Measurements from ENCODE around the gene RPS28.
"Not testable (repeated sequence)": the region's sequence is repeated elsewhere in the genome, so short reads cannot be mapped to it uniquely, and the experiment has no call there.

The RPS28 gene

DNA sequence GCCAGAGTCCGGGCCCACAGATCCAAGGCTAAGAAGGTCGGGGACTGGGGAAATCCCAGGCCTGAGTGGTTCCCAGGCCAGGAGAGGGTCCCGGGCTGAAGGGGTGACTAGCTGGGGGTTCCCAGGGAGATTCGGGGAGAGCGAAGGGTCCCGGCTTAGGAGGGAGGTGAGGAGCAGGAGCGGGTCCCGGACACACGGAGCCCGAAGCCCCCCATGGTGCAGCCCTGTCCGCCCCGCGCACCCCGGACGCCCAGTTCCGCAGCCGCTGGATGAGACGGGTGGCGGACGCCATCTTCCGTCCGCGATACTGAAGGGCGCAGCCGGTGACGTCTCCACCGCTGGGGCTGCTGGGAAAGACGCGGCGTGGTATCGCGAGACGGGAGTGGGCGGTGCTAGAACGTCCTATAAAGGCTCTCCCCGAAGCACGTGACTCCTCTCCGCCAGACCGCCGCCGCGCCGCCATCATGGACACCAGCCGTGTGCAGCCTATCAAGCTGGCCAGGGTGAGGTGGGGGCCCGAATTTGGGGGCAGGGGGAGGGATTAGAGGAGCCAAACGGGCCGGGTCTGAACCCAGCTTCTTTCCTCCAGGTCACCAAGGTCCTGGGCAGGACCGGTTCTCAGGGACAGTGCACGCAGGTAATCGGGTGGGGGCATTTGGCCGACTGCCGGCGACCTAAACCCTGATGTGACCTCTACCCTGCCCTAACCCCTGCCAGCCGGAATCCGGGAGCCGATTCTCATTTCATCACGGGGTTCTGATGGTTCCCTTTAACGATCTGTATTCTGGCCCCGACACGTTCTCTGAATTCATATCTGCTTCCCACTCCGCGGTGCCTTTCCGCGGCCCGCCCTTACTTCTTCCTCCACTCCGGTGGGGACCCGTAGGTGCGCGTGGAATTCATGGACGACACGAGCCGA lies at the start of gene RPS28, which contains the start of gene NDUFA7:
RPS28 (plus strand) TSS at position 430 of the 919 bp plus-strand sequence; CDS start at position 465, 35 bp downstream.
NDUFA7 (minus strand) TSS at position 309 of the 919 bp plus-strand sequence; CDS start at position 292, 17 bp downstream.
- peak; percentile 94 to 97 for DNase-seq (ENCODE audit: low read depth in 2 of 2)

- not testable (repeated sequence) for DNase-seq (ENCODE audit: low read depth in 2 of 2)
Observed at GRCh38 chr19:8276508-8276907, 44.8 kb upstream of the RPS28 start.

DNA sequence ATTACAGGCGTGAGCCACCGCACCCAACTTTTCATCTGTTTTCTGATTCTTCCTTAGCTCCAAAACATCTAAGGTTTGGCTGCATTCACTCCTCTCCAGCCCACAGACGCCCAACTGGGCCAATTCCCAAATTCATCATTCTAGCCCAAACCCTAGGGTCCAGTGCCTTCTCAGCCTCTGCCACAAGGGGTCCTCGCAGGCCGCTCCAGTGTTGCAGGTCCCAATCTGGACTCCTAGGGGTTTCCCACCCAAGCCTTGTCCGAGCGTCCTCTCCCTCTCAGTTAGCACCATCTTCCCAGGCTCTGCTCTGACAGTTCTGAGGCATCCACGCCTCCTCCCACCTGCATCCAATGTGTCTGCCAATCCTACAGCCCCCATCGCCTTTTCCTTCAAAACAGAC lies 30.0 kb upstream of the RPS28 start:
- not testable (repeated sequence) for DNase-seq (ENCODE audit: low read depth in 2 of 2)

- DNase-seq (ENCODE audit: low read depth in 2 of 2) = no peak
Observed at GRCh38 chr19:8302357-8302691, 19.0 kb upstream of the RPS28 start.

DNA sequence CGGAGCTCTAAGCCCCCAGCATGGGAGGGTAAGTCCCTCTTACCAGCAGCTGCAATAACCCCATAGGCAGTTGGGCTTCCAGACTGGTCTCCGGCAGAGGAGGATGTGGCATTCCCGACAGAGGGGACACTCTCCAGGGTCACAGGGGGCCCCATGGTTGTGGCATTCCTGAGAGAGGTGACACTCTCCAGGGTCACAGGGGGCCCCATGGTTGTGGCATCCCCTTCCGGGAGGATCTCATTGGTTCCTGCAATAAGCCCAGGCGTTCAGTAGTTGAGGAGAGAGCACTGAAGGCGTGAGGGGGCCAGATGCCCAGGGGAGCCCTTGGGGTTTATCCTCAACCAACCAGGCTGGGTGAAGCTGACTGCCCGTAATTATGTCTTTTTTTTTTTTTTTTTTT lies 18.6 kb upstream of the RPS28 start:
- no peak for DNase-seq (ENCODE audit: low read depth in 2 of 2)

GRCh38 chr19:8304841-8305621 lies 16.3 kb upstream of the RPS28 start:
- no peak for DNase-seq (ENCODE audit: low read depth in 2 of 2)

GRCh38 chr19:8305798-8306197 lies 15.5 kb upstream of the RPS28 start:
- DNase-seq (ENCODE audit: low read depth in 2 of 2) = no peak

DNA sequence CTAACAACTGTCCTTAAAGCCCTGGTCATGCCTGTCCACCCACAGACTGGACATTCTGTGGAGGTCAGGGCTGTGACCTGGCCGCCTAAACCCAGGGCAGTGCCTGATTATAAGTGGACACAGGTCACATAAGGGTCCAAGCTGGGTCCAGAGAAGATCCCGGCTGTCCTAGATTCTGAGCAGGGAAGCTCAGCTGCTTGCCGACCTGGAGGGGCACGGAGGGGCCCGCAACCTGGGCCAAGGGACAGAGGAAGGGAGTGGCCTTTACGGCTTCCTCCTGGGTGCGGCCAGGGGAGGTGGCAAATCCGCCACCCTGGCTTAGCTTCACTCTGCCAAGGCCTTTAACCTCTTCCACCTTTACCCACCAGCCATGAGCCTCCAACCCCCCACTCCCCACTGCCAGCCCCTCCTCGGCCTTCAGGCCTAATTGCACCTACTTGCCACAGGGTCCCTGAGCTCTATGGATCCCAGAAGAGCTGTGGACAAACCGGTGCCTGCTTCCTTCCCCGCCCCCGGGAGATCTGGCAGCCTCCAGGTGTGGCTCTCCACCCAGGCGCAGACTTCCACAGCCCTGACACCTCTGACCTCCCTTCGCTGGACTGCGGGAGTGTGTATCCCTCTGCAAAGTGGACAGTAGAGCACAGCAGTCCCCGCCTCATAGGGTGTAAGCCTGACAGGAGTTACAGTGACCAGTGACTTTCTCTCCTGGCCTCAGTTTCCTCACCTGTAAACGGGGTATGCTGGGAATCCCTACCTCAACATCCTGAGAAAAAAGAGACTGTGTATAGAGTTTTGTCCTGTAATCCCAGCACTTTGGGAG lies 14.9 kb upstream of the RPS28 start:
- no peak for DNase-seq (ENCODE audit: low read depth in 2 of 2)

DNA sequence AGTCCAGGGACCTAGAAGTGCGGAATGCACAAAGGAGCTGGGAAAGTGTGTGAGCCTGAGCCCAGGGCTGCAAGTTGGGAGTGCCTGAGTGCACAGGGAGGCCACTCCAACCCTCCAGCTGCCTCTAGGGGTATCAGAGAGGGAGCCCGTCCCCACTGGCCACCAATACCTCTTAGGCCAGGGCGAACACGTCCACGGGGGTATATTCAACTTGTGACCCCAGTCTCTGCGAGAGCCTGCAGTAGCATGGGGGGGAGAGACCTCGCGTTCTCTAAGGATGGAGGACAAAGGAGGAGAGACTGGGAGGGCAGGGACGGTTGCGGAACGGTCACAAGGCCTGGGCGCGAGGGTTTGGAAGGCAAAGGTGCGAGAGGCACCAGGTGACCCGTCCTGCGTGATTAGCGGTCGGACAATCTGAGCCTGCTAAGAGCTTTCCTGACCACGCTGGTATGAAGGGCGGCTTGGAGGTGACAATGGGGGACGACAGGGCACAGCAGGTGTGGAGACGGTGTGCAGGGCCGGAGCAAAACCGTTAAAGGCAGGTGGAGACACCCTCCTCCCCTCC lies 13.8 kb upstream of the RPS28 start:
- no peak for DNase-seq (ENCODE audit: low read depth in 2 of 2)

DNA sequence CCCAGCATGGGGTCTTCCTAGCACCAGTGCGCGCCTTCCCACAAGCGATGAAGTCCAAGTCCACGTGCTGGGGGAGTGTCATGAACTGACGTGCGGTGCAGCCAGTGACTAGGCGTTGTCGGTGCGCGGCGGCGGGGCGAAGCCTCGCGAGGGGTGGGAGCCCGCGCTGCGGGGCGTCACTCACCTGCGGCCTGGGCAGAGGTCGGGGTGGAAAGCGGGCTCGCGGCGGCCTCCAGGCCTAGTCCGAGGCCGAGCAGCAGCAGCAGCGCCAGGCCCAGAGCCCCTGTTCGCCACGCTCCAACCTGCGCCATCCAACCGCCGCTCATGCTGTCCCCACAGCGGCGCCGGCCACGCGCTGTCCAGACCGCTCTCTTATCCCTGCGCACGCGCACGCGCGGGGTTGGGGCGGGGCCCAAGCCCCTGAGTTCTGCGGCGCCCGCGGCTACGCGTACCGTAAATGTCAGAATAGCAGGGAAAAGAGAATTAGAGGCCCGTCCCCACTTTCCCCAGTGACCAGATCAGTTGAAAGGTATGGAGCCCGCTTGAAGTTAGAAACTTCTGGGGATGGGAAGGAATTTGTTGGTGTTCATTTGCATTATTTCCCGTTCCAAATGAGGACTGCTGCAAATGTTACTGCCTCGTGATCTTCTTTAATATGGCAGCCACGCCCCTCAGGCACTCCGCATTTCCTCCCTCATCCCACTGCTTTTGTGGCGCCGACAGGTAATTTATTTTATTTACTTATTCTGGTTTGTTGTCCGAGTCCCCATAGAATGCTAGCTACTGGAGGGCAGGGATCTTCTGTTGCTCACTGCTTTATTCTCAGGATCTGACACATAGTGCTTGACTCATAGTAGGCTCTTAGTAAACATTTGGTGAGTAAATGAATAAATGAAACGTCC lies 13.1 kb upstream of the RPS28 start, which contains the start of gene CD320:
CD320 (minus strand) TSS at position 394 of the 902 bp plus-strand sequence; CDS start at position 326, 68 bp downstream.
- DNase-seq (ENCODE audit: low read depth in 2 of 2) = peak; percentile 73 to 81

GRCh38 chr19:8308891-8309291 lies 12.4 kb upstream of the RPS28 start:
- no peak for DNase-seq (ENCODE audit: low read depth in 2 of 2)

DNA sequence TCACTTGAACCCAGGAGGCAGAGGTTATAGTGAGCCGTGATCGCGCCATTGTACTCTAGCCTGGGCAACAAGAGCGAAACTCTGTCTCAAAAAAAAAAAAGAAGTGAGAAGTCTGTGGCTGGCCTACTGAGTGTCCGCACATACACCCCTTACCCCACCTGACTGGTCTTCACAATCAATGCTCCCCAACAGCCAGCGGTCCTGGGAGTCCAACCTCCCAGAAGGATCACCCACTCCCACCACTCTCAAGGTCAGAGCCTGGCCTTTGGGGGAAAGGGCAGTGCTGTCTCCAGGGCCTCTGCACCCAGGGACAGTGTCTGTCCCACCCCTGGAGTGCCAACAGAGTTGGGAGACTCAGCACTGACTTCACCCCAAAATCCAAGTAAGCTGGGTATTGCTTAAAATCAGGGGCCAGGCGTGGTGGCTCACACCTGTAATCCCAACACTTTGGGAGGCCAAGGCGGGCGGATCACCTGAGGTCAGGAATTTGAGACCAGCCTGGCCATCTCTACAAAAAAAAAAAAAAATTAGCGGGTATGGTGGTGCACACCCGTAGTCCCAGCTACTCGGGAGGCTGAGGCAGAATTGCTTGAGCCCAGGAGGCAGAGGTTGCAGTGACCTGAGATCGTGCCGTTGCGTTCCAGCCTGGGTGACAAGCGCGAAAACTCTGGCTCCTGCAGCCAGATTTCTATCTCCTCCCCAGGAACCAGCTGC lies 10.8 kb upstream of the RPS28 start:
- DNase-seq (ENCODE audit: low read depth in 2 of 2) = no peak

DNA sequence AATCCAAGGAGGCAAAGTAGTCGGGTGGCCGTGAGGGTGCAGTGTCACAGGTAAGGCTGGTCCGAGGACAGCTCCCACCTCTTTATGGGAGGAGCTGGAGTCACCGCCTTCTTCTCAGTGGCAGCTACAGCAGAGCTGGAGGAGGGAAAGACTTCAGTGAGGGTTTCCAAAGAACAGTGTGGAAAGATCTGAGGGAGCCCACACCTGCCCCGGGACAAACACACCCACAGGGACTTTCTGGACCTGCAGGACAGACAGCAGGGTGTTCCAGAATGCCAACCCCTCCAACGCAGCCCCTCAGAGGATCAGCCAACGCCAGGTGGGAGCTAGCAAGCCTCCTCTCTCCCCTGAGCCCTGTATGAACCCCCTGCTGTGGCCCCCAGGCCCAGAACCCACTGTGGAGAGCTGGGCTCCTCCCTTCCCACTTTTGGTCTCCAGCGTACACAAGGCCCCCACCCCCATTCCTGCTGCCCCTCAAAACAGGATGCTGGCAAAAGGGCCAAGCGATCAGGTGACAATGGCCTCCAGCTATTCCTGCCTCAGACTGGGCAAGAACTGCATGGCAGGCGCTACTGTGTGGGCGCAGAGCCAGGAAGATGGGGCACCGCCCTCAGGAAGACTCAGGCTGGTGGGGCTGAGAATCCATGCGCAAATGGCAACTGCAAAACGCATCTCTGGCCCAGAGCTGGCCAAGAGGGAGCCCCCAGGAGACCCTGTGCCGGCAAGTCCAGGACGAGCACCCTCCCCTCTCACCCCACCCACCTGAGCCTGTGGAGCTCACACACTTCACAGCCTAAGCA lies 9.6 kb upstream of the RPS28 start:
- DNase-seq (ENCODE audit: low read depth in 2 of 2) = no peak

DNA sequence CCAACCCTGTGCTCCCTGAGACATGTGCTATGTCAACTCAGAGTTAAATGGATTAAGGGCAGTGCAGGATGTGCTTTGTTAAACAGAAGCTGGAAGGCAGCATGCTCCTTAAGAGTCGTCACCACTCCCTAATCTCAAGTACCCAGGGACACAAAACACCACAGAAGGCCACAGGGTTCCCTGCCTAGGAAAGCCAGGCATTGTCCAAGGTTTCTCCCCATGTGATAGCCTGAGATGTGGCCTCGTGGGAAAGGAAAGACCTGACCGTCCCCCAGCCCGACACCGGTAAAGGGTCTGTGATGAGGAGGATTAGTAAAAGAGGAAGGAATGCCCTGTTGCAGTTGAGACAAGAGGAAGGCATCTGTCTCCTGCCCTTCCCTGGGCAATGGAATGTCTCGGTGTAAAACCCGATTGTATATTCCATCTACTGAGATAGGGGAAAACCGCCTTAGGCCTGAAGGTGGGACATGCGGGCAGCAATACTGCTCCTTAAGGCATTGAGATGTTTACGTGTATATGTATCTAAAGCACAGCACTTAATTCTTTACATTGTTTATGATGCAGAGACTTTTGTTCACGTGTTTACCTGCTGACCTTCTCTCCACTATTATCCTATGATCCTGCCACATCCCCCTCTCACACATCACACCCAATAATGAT lies 6.2 kb upstream of the RPS28 start:
- DNase-seq (ENCODE audit: low read depth in 2 of 2) = not testable (repeated sequence)

- no peak for DNase-seq (ENCODE audit: low read depth in 2 of 2)
Observed at GRCh38 chr19:8316351-8317125, 4.8 kb upstream of the RPS28 start.

DNA sequence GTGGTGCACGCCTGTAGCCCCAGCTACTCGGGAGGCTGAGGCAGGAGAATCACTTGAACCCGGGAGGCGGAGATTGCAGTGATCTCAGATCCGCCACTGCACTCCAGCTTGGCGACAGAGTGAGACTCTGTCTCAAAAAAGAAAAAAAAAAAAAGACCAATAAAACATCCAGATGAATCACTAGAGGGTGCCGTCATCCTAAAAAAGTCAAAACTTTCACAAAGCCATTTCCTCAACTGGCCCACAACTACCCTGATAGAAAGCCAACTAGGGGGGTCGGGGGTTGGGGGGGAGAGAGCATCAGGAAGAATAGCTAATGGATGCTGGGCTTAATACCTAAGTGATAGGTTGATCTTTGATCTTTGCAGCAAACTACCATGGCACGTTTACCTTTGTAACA lies 2.5 kb upstream of the RPS28 start:
- DNase-seq (ENCODE audit: low read depth in 2 of 2) = not testable (repeated sequence)

GRCh38 chr19:8319807-8320520 lies 1.3 kb upstream of the RPS28 start:
- no peak for DNase-seq (ENCODE audit: low read depth in 2 of 2)

Data from activated CD4-positive, alpha-beta T cell treated with anti-CD3 and anti-CD28 coated beads for 24 hours (primary cell).